Stimulated activated CD4-positive, alpha-beta T cell treated with anti-CD3 and anti-CD28 coated beads, Interleukin-4, amount 100 ng/mL, for 4 hours (primary cell): ENCODE results near the gene OAS2.

Source experiments
- DNase-seq, 2 experiments: peaks; one replicate each; pipeline ENCODE4 v3.0.0-alpha.2; 2020

Gene OAS2

GRCh38 chr12:113060336-113060960 lies 82.1 kb downstream of the OAS2 start:
- DNase-seq: no peak

- no peak for DNase-seq
Observed at GRCh38 chr12:113061061-113061694, 82.9 kb downstream of the OAS2 start.
